Astrocyte (in vitro differentiated cells and primary cell): ENCODE data around the gene COL26A1. TPM values are rescaled to one million over a fixed set of nuclear protein-coding genes. Genes with fewer than 3 reads are reported as not detected.
A peak's percentile ranks its signal among the peaks of the same experiment; 100 is the strongest.

ENCODE experiments used
- DNase-seq: peaks from one replicate; pipeline ENCODE4 v3.0.0-alpha.2; 2010; ENCODE audit warnings: low read depth
- FAIRE-seq: peaks from 2 replicates; lab custom pipeline; 2011; peaks lifted over from hg19 to GRCh38; lab: Jason Lieb, UNC
- H2AFZ ChIP-seq: 2 replicates; pipeline ENCODE4 v1.6.0; 2012; ENCODE audit warnings: low read depth, low read length, inconsistent platforms
- H3K27ac ChIP-seq: 2 replicates; pipeline ENCODE4 v1.5.1; 2011; ENCODE audit warnings: low read depth, low read length, inconsistent platforms
- H3K27me3 ChIP-seq: 2 replicates; pipeline ENCODE4 v1.6.0; 2011; ENCODE audit warnings: low read length, inconsistent platforms; ENCODE audit not compliant: insufficient read depth
- H3K36me3 ChIP-seq: 2 replicates; pipeline ENCODE4 v1.5.1; 2011; ENCODE audit warnings: low read length, inconsistent platforms; ENCODE audit not compliant: insufficient read depth
- H3K4me1 ChIP-seq: 2 replicates; pipeline ENCODE4 v1.5.1; 2011; ENCODE audit warnings: low read length, inconsistent platforms; ENCODE audit not compliant: insufficient read depth
- H3K4me2 ChIP-seq: 2 replicates; pipeline ENCODE4 v1.6.0; 2012; ENCODE audit warnings: low read length, inconsistent platforms
- H3K4me3 ChIP-seq: 2 replicates; pipeline ENCODE4 v1.5.1; 2011; ENCODE audit warnings: low read depth, mild to moderate bottlenecking, low read length, inconsistent platforms; ENCODE audit not compliant: insufficient read depth
- H3K79me2 ChIP-seq: 2 replicates; pipeline ENCODE4 v1.6.0; 2012; ENCODE audit warnings: mild to moderate bottlenecking, low read length, inconsistent platforms; ENCODE audit not compliant: insufficient read depth
- H3K9ac ChIP-seq: 2 replicates; pipeline ENCODE4 v1.6.0; 2012; ENCODE audit warnings: mild to moderate bottlenecking, low read length, inconsistent platforms
- H3K9me3 ChIP-seq: 2 replicates; pipeline ENCODE4 v1.5.1; 2012; ENCODE audit warnings: low read depth, mild to moderate bottlenecking, low read length, inconsistent platforms; ENCODE audit not compliant: insufficient read depth
- H4K20me1 ChIP-seq: 2 replicates; pipeline ENCODE4 v1.6.0; 2012; ENCODE audit warnings: low read length, inconsistent platforms; ENCODE audit not compliant: insufficient read depth
- H3K27ac Mint-ChIP-seq: one replicate; pipeline ENCODE4 v1.8.0; 2021; ENCODE audit warnings: mild to moderate bottlenecking, mixed read lengths; ENCODE audit not compliant: unreplicated experiment
- H3K27me3 Mint-ChIP-seq: one replicate; pipeline ENCODE4 v1.8.0; 2021; ENCODE audit warnings: low read depth, mixed read lengths; ENCODE audit not compliant: unreplicated experiment
- H3K36me3 Mint-ChIP-seq: one replicate; pipeline ENCODE4 v1.8.0; 2021; ENCODE audit warnings: low read depth, mixed read lengths; ENCODE audit not compliant: unreplicated experiment
- H3K4me1 Mint-ChIP-seq: one replicate; pipeline ENCODE4 v1.8.0; 2021; ENCODE audit warnings: low read depth, mixed read lengths; ENCODE audit not compliant: unreplicated experiment
- H3K4me3 Mint-ChIP-seq: one replicate; pipeline ENCODE4 v1.8.0; 2021; ENCODE audit warnings: mild to moderate bottlenecking, moderate library complexity, mixed read lengths; ENCODE audit not compliant: unreplicated experiment
- H3K9me3 Mint-ChIP-seq: one replicate; pipeline ENCODE4 v1.8.0; 2021; ENCODE audit warnings: mild to moderate bottlenecking, mixed read lengths; ENCODE audit not compliant: unreplicated experiment
- CTCF ChIP-seq: IDR thresholded peaks from 2 replicates; pipeline ENCODE4 v1.5.1; 2011; ENCODE audit warnings: low read depth, mild to moderate bottlenecking, inconsistent platforms, low read length, moderate library complexity; ENCODE audit not compliant: insufficient read depth
- EZH2 ChIP-seq: IDR thresholded peaks from 2 replicates; pipeline ENCODE4 v1.6.1; 2012; ENCODE audit warnings: mild to moderate bottlenecking, low read length, inconsistent platforms; ENCODE audit not compliant: insufficient read depth
- total RNA-seq: library from RNA; stranded (reverse); gene quantifications from 2 replicates; pipeline ENCODE4 v1.2.1, GENCODE V29; 2021

Gene COL26A1
- total RNA-seq, 1 donor from 2014 or later, result 7.1 TPM

GRCh38 chr7:101386558-101387231, 24.0 kb downstream of the COL26A1 start:
- Histone ChIP-seq H3K9ac (no peak overlapping the region), H3K79me2 (no peaks in the 10 kb centered on the region), H3K4me2 (peak overlapping the region; percentile 45), H3K36me3 (no peaks in the 10 kb centered on the region), H3K4me1 (peaks cover 7% of the 10 kb centered on the region), H2AFZ (no peak overlapping the region), H3K27ac (no peak overlapping the region), H3K4me3 (no peak overlapping the region), H3K9me3 (no peaks in the 10 kb centered on the region), H3K27me3 (peaks cover 2% of the 10 kb centered on the region), H4K20me1 (no peaks in the 10 kb centered on the region)
- Mint-ChIP-seq H3K4me3 (no peak overlapping the region), H3K36me3 (peaks cover 1% of the 10 kb centered on the region), H3K9me3 (peaks cover 3% of the 10 kb centered on the region), H3K27ac (no peak overlapping the region), H3K4me1 (peaks cover 5% of the 10 kb centered on the region), H3K27me3 (no peaks in the 10 kb centered on the region)
- peak; percentile 11 for DNase-seq
- no peak for FAIRE-seq
- TF ChIP-seq CTCF (no peak), EZH2 (no peak)

- Mint-ChIP-seq H3K27me3 (peaks cover 3% of the 10 kb centered on the region), H3K27ac (no peak overlapping the region), H3K4me3 (peak overlapping the region; percentile 50), H3K4me1 (peaks cover 5% of the 10 kb centered on the region), H3K36me3 (peaks cover 1% of the 10 kb centered on the region), H3K9me3 (no peaks in the 10 kb centered on the region)
- no peaks in the 10 kb centered on the region for H4K20me1 ChIP-seq
- no peak overlapping the region for H3K4me2 ChIP-seq
- peaks cover 5% of the 10 kb centered on the region for H3K27me3 ChIP-seq
- no peaks in the 10 kb centered on the region for H3K36me3 ChIP-seq
- H3K4me1 ChIP-seq, result peaks cover 7% of the 10 kb centered on the region
- no peak overlapping the region for H3K9ac ChIP-seq
- no peak overlapping the region for H3K27ac ChIP-seq
- DNase-seq (no peak), FAIRE-seq (no peak)
- no peak overlapping the region for H2AFZ ChIP-seq
- no peak overlapping the region for H3K4me3 ChIP-seq
- H3K9me3 ChIP-seq, result no peaks in the 10 kb centered on the region
- H3K79me2 ChIP-seq, result no peaks in the 10 kb centered on the region
- no peak for TF ChIP-seq CTCF
- TF ChIP-seq EZH2, result no peak
These were observed 28.2 kb downstream of the COL26A1 start for GRCh38 chr7:101390901-101391301.

GRCh38 chr7:101391991-101392390, 29.3 kb downstream of the COL26A1 start:
- no peaks in the 10 kb centered on the region for H3K9me3 Mint-ChIP-seq
- no peak for FAIRE-seq
- Histone ChIP-seq H3K4me2 (no peak overlapping the region), H3K9ac (no peak overlapping the region), H3K27me3 (peaks cover 9% of the 10 kb centered on the region), H4K20me1 (no peaks in the 10 kb centered on the region), H2AFZ (no peak overlapping the region), H3K79me2 (no peaks in the 10 kb centered on the region), H3K36me3 (no peaks in the 10 kb centered on the region), H3K27ac (no peak overlapping the region), H3K9me3 (no peaks in the 10 kb centered on the region), H3K4me1 (peaks cover under 1% of the 10 kb centered on the region), H3K4me3 (no peak overlapping the region)
- peak overlapping the region; percentile 30 for H3K27ac Mint-ChIP-seq
- H3K4me1 Mint-ChIP-seq, result peaks cover 5% of the 10 kb centered on the region
- no peak overlapping the region for H3K4me3 Mint-ChIP-seq
- peaks cover 1% of the 10 kb centered on the region for H3K36me3 Mint-ChIP-seq
- DNase-seq, result no peak
- TF ChIP-seq CTCF, result no peak
- no peak for TF ChIP-seq EZH2
- H3K27me3 Mint-ChIP-seq, result peaks cover 11% of the 10 kb centered on the region
